Breast epithelium (tissue), 4 donors: ENCODE measurements around the gene TAL2. TPM values are rescaled to one million over a fixed set of nuclear protein-coding genes. Genes with fewer than 3 reads are reported as not detected.
"Not testable (repeated sequence)": the region's sequence is repeated elsewhere in the genome, so short reads cannot be mapped to it uniquely, and the experiment has no call there.

Experiments
- DNase-seq, 2 donors: peaks; one replicate each; pipeline ENCODE4 v3.0.0-alpha.2; 2019; ENCODE audit warnings: low spot score in 2 of 2
- H3K27ac ChIP-seq, 2 donors: fragments of 200-600 bp; sonication (generic) in 1 of 2; one replicate each; pipeline ENCODE4 v1.5.1; 2016 to 2019; ENCODE audit warnings: mild to moderate bottlenecking in 1 of 2
- H3K27me3 ChIP-seq, 2 donors: fragments of 200-600 bp; sonication (generic) in 1 of 2; one replicate each; pipeline versions ENCODE4 v1.5.1 to v1.6.0; 2017 to 2019; ENCODE audit warnings: control low read depth in 1 of 2, mild to moderate bottlenecking in 1 of 2
- H3K36me3 ChIP-seq: fragments of 200-600 bp; one replicate; pipeline ENCODE4 v1.5.1; 2019
- H3K4me1 ChIP-seq, 2 donors: fragments of 200-600 bp; sonication (generic); one replicate each; pipeline ENCODE4 v1.5.1; 2016 to 2019; ENCODE audit warnings: control low read depth in 1 of 2
- H3K4me3 ChIP-seq, 3 donors: fragments of 200-600 bp; sonication (generic); 1 replicate in 2 of 3; 2 replicates in 1 of 3; pipeline ENCODE4 v1.5.1; 2016 to 2019; ENCODE audit warnings: mild to moderate bottlenecking in 3 of 3, moderate library complexity in 2 of 3
- H3K9me3 ChIP-seq, 2 donors: fragments of 200-600 bp; sonication (generic) in 1 of 2; one replicate each; pipeline ENCODE4 v1.5.1; 2016 to 2019; ENCODE audit warnings: control low read depth in 1 of 2
- CTCF ChIP-seq, 3 donors: fragments of 450-650 bp; IDR thresholded peaks; one replicate each; pipeline ENCODE4 v1.5.1; 2016 to 2017; ENCODE audit warnings: antibody characterized with exemption in 3 of 3, mild to moderate bottlenecking in 3 of 3, moderate library complexity in 3 of 3
- POLR2A ChIP-seq: fragments of 450-650 bp; IDR thresholded peaks from one replicate; pipeline ENCODE4 v1.6.1; 2016; ENCODE audit warnings: antibody characterized with exemption, mild to moderate bottlenecking, moderate library complexity
- POLR2AphosphoS5 ChIP-seq, 3 donors: sonication (generic); formaldehyde crosslinking; IDR thresholded peaks; one replicate each; pipeline ENCODE4 v1.6.1; 2017; ENCODE audit warnings: antibody characterized with exemption in 3 of 3
- intact Hi-C: fragments of 100-400 bp; cut with DNase I; formaldehyde crosslinking; loops from one replicate; pipeline ENCODE4 v1.15.1; 2023; ENCODE audit warnings: low total_unique reads
- total RNA-seq, 3 donors: library from RNA; depleted of rRNA; stranded (reverse); fragments of >200 nt; gene quantifications; one replicate each; pipeline ENCODE4 v1.1.0, GENCODE V29; 2016

Gene TAL2
- total RNA-seq, 3 donors from 2014 or later: not detected

GRCh38 chr9:105702207-105702606 is 40.0 kb downstream of the TAL2 start:
- DNase-seq: no peak
- Histone ChIP-seq H3K9me3 (no peaks in the 10 kb centered on the region), H3K4me1 (no peaks in the 10 kb centered on the region), H3K36me3 (no peaks in the 10 kb centered on the region), H3K27me3 (no peaks in the 10 kb centered on the region), H3K4me3 (no peak overlapping the region), H3K27ac (no peak overlapping the region)
- intact Hi-C loops: no loop called here
- no peak for TF ChIP-seq CTCF (IDR thresholded peaks at IDR 0.05)
- no peak for TF ChIP-seq POLR2A
- no peak for TF ChIP-seq POLR2AphosphoS5 (IDR thresholded peaks at IDR 0.05)

- H3K9me3 ChIP-seq, DNase-seq, H3K27me3 ChIP-seq, H3K27ac ChIP-seq, H3K4me3 ChIP-seq, intact Hi-C loops, H3K4me1 ChIP-seq, H3K36me3 ChIP-seq: not testable (repeated sequence)
Measured at GRCh38 chr9:105703638-105704037, 41.4 kb downstream of the TAL2 start.

- Histone ChIP-seq H3K36me3 (no peaks in the 10 kb centered on the region), H3K27me3 (no peaks in the 10 kb centered on the region), H3K9me3 (no peaks in the 10 kb centered on the region), H3K27ac (no peak overlapping the region), H3K4me1 (no peaks in the 10 kb centered on the region), H3K4me3 (no peak overlapping the region)
- intact Hi-C loops: no loop called here
- no peak for DNase-seq
- no peak for TF ChIP-seq CTCF (IDR thresholded peaks at IDR 0.05)
- no peak for TF ChIP-seq POLR2A
- no peak for TF ChIP-seq POLR2AphosphoS5 (IDR thresholded peaks at IDR 0.05)
Measured at GRCh38 chr9:105706156-105706555, 43.9 kb downstream of the TAL2 start.

- intact Hi-C loops: no loop called here
- DNase-seq: no peak
Measured at GRCh38 chr9:105708405-105708804, 46.1 kb downstream of the TAL2 start.

GRCh38 chr9:105710638-105711037 is 48.4 kb downstream of the TAL2 start:
- Histone ChIP-seq H3K27me3 (no peaks in the 10 kb centered on the region), H3K4me3 (no peak overlapping the region), H3K4me1 (no peaks in the 10 kb centered on the region), H3K36me3 (no peaks in the 10 kb centered on the region), H3K27ac (no peak overlapping the region), H3K9me3 (no peaks in the 10 kb centered on the region)
- TF ChIP-seq CTCF (IDR thresholded peaks at IDR 0.05): no peak
- no peak for TF ChIP-seq POLR2AphosphoS5 (IDR thresholded peaks at IDR 0.05)
- TF ChIP-seq POLR2A: no peak
- intact Hi-C loops: no loop called here
- DNase-seq: no peak

More at GRCh38 chr9:105708405-105708804, 46.1 kb downstream of the TAL2 start:
- H3K36me3 ChIP-seq: no peaks in the 10 kb centered on the region
- no peak overlapping the region for H3K27ac ChIP-seq
- H3K27me3 ChIP-seq: no peaks in the 10 kb centered on the region
- TF ChIP-seq CTCF (IDR thresholded peaks at IDR 0.05): no peak
- no peak for TF ChIP-seq POLR2A
- TF ChIP-seq POLR2AphosphoS5 (IDR thresholded peaks at IDR 0.05): no peak
- H3K4me1 ChIP-seq: no peaks in the 10 kb centered on the region
- no peak overlapping the region for H3K4me3 ChIP-seq
- no peaks in the 10 kb centered on the region for H3K9me3 ChIP-seq

GRCh38 chr9:105711867-105712266 is 49.6 kb downstream of the TAL2 start:
- H3K27ac ChIP-seq: no peak overlapping the region
- intact Hi-C loops: no loop called here
- no peak overlapping the region for H3K4me3 ChIP-seq

More at GRCh38 chr9:105711867-105712266, 49.6 kb downstream of the TAL2 start:
- H3K27me3 ChIP-seq: no peaks in the 10 kb centered on the region
- no peak for DNase-seq
- H3K36me3 ChIP-seq: no peaks in the 10 kb centered on the region
- no peak for TF ChIP-seq POLR2A
- TF ChIP-seq CTCF (IDR thresholded peaks at IDR 0.05): no peak
- TF ChIP-seq POLR2AphosphoS5 (IDR thresholded peaks at IDR 0.05): no peak
- no peaks in the 10 kb centered on the region for H3K4me1 ChIP-seq
- no peaks in the 10 kb centered on the region for H3K9me3 ChIP-seq
